ENCODE data around the gene ABHD1. TPM values are rescaled to one million over a fixed set of nuclear protein-coding genes. Genes with fewer than 3 reads are reported as not detected.

The ABHD1 gene
- total and polyA plus RNA-seq, 4 donors: 0.09 to 2.0 (median 0.61) TPM

- DNase-seq (ENCODE audit: low spot score): no peak
- H3K4me1 ChIP-seq (ENCODE audit: control insufficient read depth in 4 of 4, insufficient read depth in 4 of 4, low read length in 3 of 4): peaks cover 3 to 12% (median 10%) of the 10 kb centered on the region in 4 donors
- peak in 1 of 2 donors; percentile 29 for TF ChIP-seq RAD21 (IDR thresholded peaks at IDR 0.05)
- TF ChIP-seq RXRA (IDR thresholded peaks at IDR 0.05): peak in 1 of 2 donors; percentile 30
- TF ChIP-seq YY1 (IDR thresholded peaks at IDR 0.05): peak; percentile 65
- no peak for TF ChIP-seq REST (IDR thresholded peaks at IDR 0.05)
- TF ChIP-seq HNF4G (IDR thresholded peaks at IDR 0.05): no peak
- TF ChIP-seq NR2F2 (IDR thresholded peaks at IDR 0.05): no peak
- TF ChIP-seq FOXA1 (IDR thresholded peaks at IDR 0.05): no peak
- no peak for TF ChIP-seq EGR1 (IDR thresholded peaks at IDR 0.05; ENCODE audit: low read depth in 2 of 2)
- TF ChIP-seq MAX (IDR thresholded peaks at IDR 0.05): no peak
- no peak for TF ChIP-seq ATF3 (IDR thresholded peaks at IDR 0.05)
- H3K36me3 ChIP-seq (ENCODE audit: control insufficient read depth in 4 of 4, insufficient read depth in 3 of 4, low read depth in 1 of 4, low read length in 3 of 4): peaks cover 13 to 32% (median 24%) of the 10 kb centered on the region in 4 donors
- H3K27ac ChIP-seq (ENCODE audit: low read depth in 1 of 2, low read length in 2 of 2): peak overlapping the region in 1 of 2 donors; percentile 92
- H3K9me3 ChIP-seq (ENCODE audit: control insufficient read depth in 4 of 4, low read length in 3 of 4): no peaks in the 10 kb centered on the region
- H3K9ac ChIP-seq (ENCODE audit: low read depth in 1 of 2, low read length in 2 of 2): peak overlapping the region; percentile 59 to 92
- H3K27me3 ChIP-seq (ENCODE audit: control insufficient read depth in 4 of 4, insufficient read depth in 4 of 4, low read length in 3 of 4): no peaks in the 10 kb centered on the region
- 40% methylated on average over 14 of the region's 14 CpGs for WGBS
- H3K4me3 ChIP-seq (ENCODE audit: low read depth in 1 of 3, low read length in 3 of 3): peak overlapping the region; percentile 89 to 93 (median 92)
These were observed 9.7 kb downstream of the ABHD1 start for GRCh38 chr2:27133195-27133875.

GRCh38 chr2:27133905-27134780, 10.5 kb downstream of the ABHD1 start, which contains the start of gene PREB:
Gene PREB (minus strand): TSS chr2:27134636. CDS start chr2:27134421, 215 bp downstream.
- H3K27me3 ChIP-seq (ENCODE audit: control insufficient read depth in 4 of 4, insufficient read depth in 4 of 4, low read length in 3 of 4): no peaks in the 10 kb centered on the region
- peak within 1 kb of the TSS; percentile 89 to 93 (median 92) for H3K4me3 ChIP-seq (ENCODE audit: low read depth in 1 of 3, low read length in 3 of 3)
- H3K27ac ChIP-seq (ENCODE audit: low read depth in 1 of 2, low read length in 2 of 2): peak within 1 kb of the TSS; percentile 85 to 92
- H3K9me3 ChIP-seq (ENCODE audit: control insufficient read depth in 4 of 4, low read length in 3 of 4): no peaks in the 10 kb centered on the region
- WGBS: under 1% methylated on average over 86 of the region's 86 CpGs
- peak; percentile 97 for DNase-seq (ENCODE audit: low spot score)
- H3K36me3 ChIP-seq (ENCODE audit: control insufficient read depth in 4 of 4, insufficient read depth in 3 of 4, low read depth in 1 of 4, low read length in 3 of 4): peaks cover 13 to 32% (median 24%) of the 10 kb centered on the region in 4 donors
- H3K9ac ChIP-seq (ENCODE audit: low read depth in 1 of 2, low read length in 2 of 2): peak within 1 kb of the TSS; percentile 59 to 92
- peaks cover 3 to 12% (median 10%) of the 10 kb centered on the region in 4 donors for H3K4me1 ChIP-seq (ENCODE audit: control insufficient read depth in 4 of 4, insufficient read depth in 4 of 4, low read length in 3 of 4)
- TF ChIP-seq TAF1 (conservative IDR thresholded peaks at IDR 0.05) (no peak), RAD21 (IDR thresholded peaks at IDR 0.05) (peak in 1 of 2 donors; percentile 52), YY1 (IDR thresholded peaks at IDR 0.05) (no peak), RXRA (IDR thresholded peaks at IDR 0.05) (no peak), ZBTB33 (IDR thresholded peaks at IDR 0.05) (no peak), EGR1 (IDR thresholded peaks at IDR 0.05; ENCODE audit: low read depth in 2 of 2) (no peak), HNF4A (conservative IDR thresholded peaks at IDR 0.05) (no peak), CTCF (IDR thresholded peaks at IDR 0.05; ENCODE audit: low read depth, low read length, missing input control) (peak; percentile 7), JUND (IDR thresholded peaks at IDR 0.05) (no peak), NR2F2 (IDR thresholded peaks at IDR 0.05) (no peak), ATF3 (IDR thresholded peaks at IDR 0.05) (no peak), FOXA2 (IDR thresholded peaks at IDR 0.05) (no peak), REST (IDR thresholded peaks at IDR 0.05) (no peak), GABPA (IDR thresholded peaks at IDR 0.05 in 1 of 2, conservative IDR thresholded peaks at IDR 0.05 in 1 of 2) (peak in 1 of 2 donors; percentile 71)
